ENCODE measurements around the gene HIBCH.
"Not testable (repeated sequence)": the region's sequence is repeated elsewhere in the genome, so short reads cannot be mapped to it uniquely, and the experiment has no call there.

Gene HIBCH

GRCh38 chr2:190342611-190343010, 23.0 kb upstream of the HIBCH start:
- no peak for DNase-seq (ENCODE audit: low read depth)

GRCh38 chr2:190340369-190340768, 20.7 kb upstream of the HIBCH start:
- DNase-seq (ENCODE audit: low read depth): no peak

- DNase-seq (ENCODE audit: low read depth): no peak
Measured at GRCh38 chr2:190339394-190339793, 19.8 kb upstream of the HIBCH start.

DNA sequence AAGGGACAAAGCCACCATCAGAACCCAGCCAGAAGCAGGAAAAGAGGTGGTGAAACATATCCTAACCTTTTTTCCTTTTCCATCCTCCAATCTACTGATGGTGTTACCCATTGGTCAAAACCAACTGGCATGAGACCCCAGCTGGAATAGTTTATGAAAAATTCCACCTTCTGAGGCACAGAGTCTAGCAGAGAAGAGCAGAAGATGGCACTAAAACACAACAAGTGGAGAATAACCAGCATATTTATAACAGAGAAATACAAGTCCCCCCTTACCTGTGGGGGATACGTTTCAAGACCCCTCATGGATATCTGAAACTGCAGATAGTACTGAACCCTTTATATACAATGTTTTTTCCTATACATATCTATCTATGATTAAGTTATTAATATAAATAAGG, 18.8 kb upstream of the HIBCH start:
- DNase-seq (ENCODE audit: low read depth): no peak

DNA sequence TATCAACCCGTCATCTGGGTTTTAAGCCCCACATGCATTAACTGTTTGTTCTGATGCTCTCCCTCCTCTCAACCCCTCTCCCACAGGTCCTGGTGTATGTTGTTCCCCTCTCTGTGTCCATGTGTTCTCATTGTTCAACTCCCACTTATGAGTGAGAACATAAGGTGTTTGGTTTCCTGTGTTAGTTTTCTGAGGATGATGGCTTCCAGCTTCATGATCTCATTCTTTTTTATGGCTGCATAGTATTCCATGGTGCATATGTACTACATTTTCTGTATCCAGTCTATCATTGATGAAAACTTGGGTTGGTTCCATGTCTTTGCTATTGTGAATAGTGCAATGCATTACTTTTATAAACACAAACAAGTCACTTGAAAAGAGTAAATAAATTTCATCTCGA, 16.8 kb upstream of the HIBCH start:
- no peak for DNase-seq (ENCODE audit: low read depth)

DNA sequence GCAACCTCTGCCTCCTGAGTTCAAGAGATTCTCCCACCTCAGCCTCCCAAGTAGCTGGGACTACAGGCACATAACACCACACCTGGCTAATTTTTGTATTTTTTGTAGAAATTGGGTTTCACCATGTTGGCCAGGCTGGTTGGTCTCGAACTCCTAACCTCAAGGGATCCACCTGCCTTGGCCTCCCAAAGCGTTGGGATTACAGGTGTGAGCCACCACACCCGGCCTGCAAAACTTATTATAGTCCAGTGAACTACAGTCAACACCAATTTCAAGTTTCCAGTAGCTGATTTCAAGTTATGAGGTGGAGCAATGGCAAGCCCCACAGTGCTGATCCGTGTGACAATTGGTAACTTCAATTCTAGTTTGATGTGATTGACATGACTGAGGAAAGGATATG, 16.0 kb upstream of the HIBCH start:
- DNase-seq (ENCODE audit: low read depth): not testable (repeated sequence)

- DNase-seq (ENCODE audit: low read depth): no peak
Measured at GRCh38 chr2:190335225-190335559, 15.6 kb upstream of the HIBCH start.

- no peak for DNase-seq (ENCODE audit: low read depth)
Measured at GRCh38 chr2:190334479-190335224, 15.0 kb upstream of the HIBCH start.

DNA sequence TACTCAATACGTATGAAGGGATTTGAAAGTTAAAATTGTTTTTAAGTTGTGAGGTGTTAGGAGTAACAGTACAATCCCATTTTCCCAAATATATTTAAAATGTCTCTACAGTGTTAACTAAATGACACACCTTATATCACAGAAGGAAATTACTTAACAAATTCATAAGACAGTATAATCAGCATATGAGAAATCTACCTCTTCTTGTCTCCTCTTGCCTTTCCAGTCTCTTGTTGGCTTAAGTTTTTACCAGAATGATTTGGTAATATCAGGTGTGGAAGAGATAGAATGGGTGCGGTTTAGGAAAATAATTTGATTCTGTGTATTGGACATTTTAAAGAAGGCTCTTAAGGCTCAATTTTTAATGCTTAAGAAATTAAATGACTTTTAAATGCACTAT, 14.3 kb upstream of the HIBCH start:
- DNase-seq (ENCODE audit: low read depth): no peak

GRCh38 chr2:190333395-190333794, 13.8 kb upstream of the HIBCH start:
- DNase-seq (ENCODE audit: low read depth): no peak

GRCh38 chr2:190328573-190329147, 9.0 kb upstream of the HIBCH start:
- DNase-seq (ENCODE audit: low read depth): peak; percentile 10

DNA sequence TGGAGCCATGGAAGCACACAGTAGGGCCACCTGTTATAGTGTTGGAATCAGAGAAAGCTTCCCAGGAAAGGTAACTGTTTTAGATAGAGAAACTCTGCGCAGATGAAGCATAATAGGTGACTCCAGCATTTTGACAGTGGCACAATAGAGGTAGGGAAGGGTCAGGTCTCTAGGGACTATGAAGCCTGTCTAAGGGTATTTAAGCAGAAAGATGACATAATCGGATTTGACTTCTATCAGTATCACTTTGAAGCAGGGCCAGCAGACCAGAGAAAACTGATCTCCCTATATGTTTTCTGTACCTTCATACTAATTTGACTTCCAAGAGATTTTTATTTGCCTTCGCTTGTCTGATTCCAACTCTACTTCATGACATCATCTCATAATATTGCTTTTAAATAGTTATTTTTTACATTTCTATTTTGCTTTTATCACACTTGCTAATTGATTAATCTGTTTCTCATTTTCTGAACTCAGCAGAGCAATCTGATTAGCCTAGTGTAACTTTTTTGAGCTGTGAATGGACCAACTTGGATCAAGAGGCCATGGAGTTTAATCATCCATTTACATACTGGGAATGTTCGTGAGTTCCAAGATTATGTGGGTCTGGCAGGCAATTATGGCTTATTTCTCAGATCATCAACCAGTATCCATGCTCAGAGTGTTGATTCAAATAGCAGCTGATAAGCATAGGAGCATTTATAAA, 8.4 kb upstream of the HIBCH start:
- DNase-seq (ENCODE audit: low read depth): no peak

DNA sequence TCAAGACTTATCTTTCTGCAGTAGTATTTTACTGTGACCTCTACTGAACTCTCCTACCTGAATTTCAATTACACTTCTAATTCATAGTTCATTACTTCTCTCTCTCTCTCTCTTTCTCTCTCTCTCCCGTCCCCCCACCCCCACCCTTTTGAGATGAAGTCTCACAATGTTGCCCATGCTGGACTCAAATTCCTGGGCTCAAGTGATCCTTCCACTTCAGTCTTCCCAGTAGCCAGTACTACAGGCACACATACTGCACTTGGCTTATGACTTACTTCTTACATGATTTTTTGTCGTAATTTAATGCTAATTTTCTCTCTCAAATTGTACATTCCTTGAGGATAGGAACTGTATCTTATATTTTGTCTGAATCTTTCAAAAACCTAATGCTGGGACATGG, 6.0 kb upstream of the HIBCH start:
- no peak for DNase-seq (ENCODE audit: low read depth)

DNA sequence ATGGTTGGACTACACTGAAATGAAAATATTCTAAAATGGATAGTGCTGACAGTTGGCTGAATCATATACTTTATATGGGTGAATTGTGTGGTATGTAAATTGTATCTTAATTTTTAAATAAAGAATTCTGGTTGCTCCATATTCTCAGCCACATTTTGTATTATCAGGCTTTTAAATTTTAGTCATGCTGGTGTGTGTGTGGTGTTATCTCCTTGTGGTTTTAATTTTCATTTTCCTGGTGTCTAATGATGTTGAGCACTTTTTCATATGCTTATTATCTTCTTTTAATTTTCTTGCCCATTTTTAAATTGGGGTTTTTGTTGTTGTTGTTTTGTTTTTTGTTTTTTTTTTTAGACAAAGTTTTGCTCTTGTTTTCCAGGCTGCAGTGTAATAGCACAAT, 3.8 kb upstream of the HIBCH start:
- no peak for DNase-seq (ENCODE audit: low read depth)

GRCh38 chr2:190320696-190321095, 1.1 kb upstream of the HIBCH start:
- DNase-seq (ENCODE audit: low read depth): no peak

DNA sequence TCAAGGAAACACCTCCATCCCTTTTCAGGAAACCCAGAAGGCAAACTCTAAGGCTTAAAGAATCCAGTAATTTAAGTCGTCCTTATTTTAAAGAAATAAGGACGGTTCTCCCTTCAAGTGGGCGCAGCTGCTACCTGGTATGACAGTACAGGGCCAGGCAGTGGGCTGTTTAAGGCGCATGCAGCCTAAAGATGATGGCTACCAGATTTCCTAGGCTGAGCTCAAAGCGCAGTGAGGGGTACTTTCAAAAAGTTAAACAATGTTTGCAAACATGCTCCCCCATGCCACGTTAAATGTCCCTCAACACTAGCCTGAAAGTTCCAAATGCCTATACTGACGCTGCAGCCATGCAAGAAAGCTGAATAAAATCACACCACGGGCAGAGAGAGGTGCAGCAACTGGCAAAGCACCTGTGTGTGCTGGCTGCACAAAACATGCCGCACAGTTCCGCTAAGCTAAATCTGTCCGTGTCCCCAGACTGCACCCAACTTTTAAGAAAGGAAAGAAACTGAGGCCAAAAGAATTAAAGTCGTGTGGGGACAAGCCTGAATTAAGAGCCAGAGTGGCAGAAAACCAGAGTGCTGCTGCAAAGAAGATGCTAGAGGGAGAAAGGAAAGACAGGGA, 583 bp downstream of the HIBCH start:
- DNase-seq (ENCODE audit: low read depth): no peak

DNA sequence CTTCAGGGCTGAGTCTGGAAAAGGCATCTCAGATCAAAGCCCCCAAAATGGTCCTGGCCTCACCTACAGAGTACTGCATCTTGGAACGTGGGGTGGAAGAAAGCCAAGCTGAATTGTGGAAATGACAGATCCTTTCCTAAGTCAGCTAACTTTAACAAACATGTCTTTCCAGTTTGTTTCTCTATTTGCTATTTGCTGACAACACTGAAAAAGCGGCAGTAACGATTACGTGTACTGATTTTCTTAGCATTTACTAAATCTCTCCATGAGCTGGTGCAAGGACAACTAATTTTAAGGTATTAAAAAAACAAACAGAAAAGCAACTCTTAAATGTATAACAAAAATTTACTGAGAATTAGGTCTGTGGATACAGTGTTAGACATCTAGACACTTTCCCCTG, 1.1 kb downstream of the HIBCH start:
- DNase-seq (ENCODE audit: low read depth): no peak

GRCh38 chr2:190315273-190315672, 4.4 kb downstream of the HIBCH start:
- DNase-seq (ENCODE audit: low read depth): no peak

DNA sequence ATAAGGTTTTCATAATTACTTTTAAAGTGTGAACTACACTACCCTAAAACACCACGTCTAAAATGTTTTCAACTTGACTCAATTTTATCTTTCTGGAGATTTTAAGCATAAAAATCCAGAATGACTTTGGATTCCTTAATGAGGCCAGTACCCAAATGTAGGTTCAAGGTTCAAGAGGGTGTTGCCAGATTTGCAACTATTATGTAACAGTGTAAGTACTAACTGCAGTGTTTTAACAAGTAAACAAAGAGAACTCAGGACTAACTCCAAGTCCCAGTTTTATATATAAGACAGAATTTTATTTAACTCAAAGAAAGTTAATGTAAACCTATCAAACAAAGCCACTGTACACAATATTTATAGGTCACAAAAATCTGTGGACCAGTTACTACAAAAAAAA, 5.7 kb downstream of the HIBCH start:
- no peak for DNase-seq (ENCODE audit: low read depth)

GRCh38 chr2:190312635-190313025, 7.0 kb downstream of the HIBCH start:
- DNase-seq (ENCODE audit: low read depth): not testable (repeated sequence)

GRCh38 chr2:190311893-190312634, 7.6 kb downstream of the HIBCH start:
- no peak for DNase-seq (ENCODE audit: low read depth)

DNA sequence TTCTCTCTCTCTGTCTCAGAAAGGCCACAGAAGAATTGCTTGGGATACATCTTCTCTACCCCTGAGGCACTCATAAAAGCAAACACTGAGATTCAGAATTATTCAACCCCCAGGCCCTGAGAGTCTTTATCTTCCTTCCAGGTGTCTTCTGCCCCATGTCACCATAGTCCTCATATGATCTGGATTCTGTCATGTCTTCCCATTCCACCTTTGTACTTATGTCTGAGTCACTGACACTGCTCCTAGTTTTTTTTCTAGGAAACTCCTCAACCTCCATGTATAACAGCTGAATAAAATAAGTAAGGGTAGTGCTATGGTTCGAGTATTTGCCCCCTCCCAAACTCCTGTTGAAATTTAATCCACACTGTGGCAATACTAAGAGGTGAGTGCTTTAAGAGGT, 11.6 kb downstream of the HIBCH start:
- DNase-seq (ENCODE audit: low read depth): no peak

Data from fibroblast of gingiva (primary cell).